WTC11 (cell line): ENCODE results near the gene VAMP2. TPM values are rescaled to one million over a fixed set of nuclear protein-coding genes. Genes with fewer than 3 reads are reported as not detected.

Experiments used
- FOXK1 ChIP-seq: sonication (generic); formaldehyde crosslinking; IDR thresholded peaks from 2 replicates; pipeline ENCODE4 v1.8.0; 2022; ENCODE audit warnings: mild to moderate bottlenecking, moderate library complexity, missing genetic modification reagents
- GTF2I ChIP-seq: fragments of 250-450 bp; sonication (Bioruptor Pico); conservative IDR thresholded peaks from 2 replicates; pipeline ENCODE4 v1.4.0; 2021; ENCODE audit warnings: mild to moderate bottlenecking
- TCF7 ChIP-seq: sonication (generic); formaldehyde crosslinking; IDR thresholded peaks from 2 replicates; pipeline ENCODE4 v1.8.0; 2022; ENCODE audit warnings: mild to moderate bottlenecking, low read depth, missing genetic modification reagents, moderate library complexity
- ZNF219 ChIP-seq: sonication (generic); formaldehyde crosslinking; IDR thresholded peaks from 2 replicates; pipeline ENCODE4 v1.8.0; 2023; ENCODE audit warnings: missing genetic modification reagents, mild to moderate bottlenecking, borderline replicate concordance
- ZNF232 ChIP-seq: sonication (generic); formaldehyde crosslinking; IDR thresholded peaks from 2 replicates; pipeline ENCODE4 v1.8.0; 2022; ENCODE audit warnings: mild to moderate bottlenecking, missing genetic modification reagents
- ZNF263 ChIP-seq: sonication (generic); formaldehyde crosslinking; IDR thresholded peaks from 2 replicates; pipeline ENCODE4 v1.8.1; 2022; ENCODE audit warnings: low read depth, mild to moderate bottlenecking, moderate library complexity, missing genetic modification reagents
- ZNF416 ChIP-seq: fragments of 250-450 bp; sonication (Bioruptor Pico); IDR thresholded peaks from 2 replicates; pipeline ENCODE4 v1.9.0; 2021; ENCODE audit warnings: mild to moderate bottlenecking, inconsistent platforms
- total RNA-seq: library from RNA; stranded (reverse); gene quantifications from 3 replicates; pipeline ENCODE4 v1.2.3, GENCODE V29; 2021
- TF ChIP-seq, protein P1 (sequence below): sonication (generic); formaldehyde crosslinking; IDR thresholded peaks from 2 replicates; pipeline ENCODE4 v1.8.0; 2023; ENCODE audit warnings: missing genetic modification reagents, mild to moderate bottlenecking, borderline replicate concordance
- TF ChIP-seq, protein P2 (sequence below): sonication (generic); formaldehyde crosslinking; IDR thresholded peaks from 2 replicates; pipeline ENCODE4 v1.8.0; 2022; ENCODE audit warnings: mild to moderate bottlenecking, missing genetic modification reagents
- TF ChIP-seq, protein P3 (sequence below): fragments of 250-450 bp; sonication (Bioruptor Pico); conservative IDR thresholded peaks from 2 replicates; pipeline ENCODE4 v1.9.0; 2021; ENCODE audit warnings: mild to moderate bottlenecking
- TF ChIP-seq, protein P4 (sequence below): fragments of 200-600 bp; IDR thresholded peaks from 2 replicates; pipeline ENCODE4 v1.8.0; 2022; ENCODE audit warnings: antibody characterized with exemption
- TF ChIP-seq, protein P5 (sequence below): sonication (generic); formaldehyde crosslinking; IDR thresholded peaks from 2 replicates; pipeline ENCODE4 v1.8.1; 2023; ENCODE audit warnings: mild to moderate bottlenecking, missing genetic modification reagents, moderate library complexity
- TF ChIP-seq, protein P6 (sequence below): sonication (generic); formaldehyde crosslinking; IDR thresholded peaks from 2 replicates; pipeline ENCODE4 v1.8.1; 2023; ENCODE audit warnings: mild to moderate bottlenecking, missing genetic modification reagents, moderate library complexity

VAMP2 gene
- total RNA-seq, 1 experiment from 2014 or later: 27.4 TPM

DNA sequence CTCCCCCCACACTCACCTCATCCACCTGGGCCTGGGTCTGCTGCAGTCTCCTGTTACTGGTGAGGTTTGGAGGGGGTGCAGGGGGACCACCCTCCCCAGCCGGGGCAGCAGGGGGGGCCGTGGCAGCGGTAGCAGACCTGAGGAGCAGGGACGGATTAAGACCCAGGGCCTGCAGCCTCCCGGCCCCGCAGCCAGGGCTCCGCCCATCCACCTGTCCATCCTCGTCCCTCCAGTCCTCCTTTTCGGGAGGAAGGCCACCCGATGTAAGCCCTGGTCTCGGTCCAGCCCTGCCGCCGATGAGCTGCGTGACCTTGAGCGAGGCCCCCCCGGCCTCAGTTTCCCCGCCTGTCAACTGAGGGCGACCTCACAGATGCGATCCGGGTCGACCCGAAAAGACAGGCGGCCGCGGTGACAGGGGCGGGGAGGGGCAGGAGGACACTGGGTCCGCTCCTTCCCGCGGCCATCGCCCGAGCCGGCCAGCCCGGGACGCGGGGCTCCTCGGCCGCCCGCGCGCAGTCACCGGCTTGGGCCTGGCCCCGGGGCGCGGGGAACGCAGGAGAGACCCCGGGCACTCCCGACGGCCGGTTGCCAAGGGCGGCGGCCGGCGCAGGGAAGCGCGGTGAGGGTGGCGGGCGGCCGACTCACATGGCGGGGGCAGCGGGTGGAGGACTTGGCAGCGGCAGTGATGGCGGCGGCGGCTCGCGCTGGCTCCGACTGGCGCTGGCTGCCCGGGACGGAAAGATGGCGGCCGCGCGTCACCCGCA, at the start of gene VAMP2 (continued):
- TF ChIP-seq, protein P1, sequence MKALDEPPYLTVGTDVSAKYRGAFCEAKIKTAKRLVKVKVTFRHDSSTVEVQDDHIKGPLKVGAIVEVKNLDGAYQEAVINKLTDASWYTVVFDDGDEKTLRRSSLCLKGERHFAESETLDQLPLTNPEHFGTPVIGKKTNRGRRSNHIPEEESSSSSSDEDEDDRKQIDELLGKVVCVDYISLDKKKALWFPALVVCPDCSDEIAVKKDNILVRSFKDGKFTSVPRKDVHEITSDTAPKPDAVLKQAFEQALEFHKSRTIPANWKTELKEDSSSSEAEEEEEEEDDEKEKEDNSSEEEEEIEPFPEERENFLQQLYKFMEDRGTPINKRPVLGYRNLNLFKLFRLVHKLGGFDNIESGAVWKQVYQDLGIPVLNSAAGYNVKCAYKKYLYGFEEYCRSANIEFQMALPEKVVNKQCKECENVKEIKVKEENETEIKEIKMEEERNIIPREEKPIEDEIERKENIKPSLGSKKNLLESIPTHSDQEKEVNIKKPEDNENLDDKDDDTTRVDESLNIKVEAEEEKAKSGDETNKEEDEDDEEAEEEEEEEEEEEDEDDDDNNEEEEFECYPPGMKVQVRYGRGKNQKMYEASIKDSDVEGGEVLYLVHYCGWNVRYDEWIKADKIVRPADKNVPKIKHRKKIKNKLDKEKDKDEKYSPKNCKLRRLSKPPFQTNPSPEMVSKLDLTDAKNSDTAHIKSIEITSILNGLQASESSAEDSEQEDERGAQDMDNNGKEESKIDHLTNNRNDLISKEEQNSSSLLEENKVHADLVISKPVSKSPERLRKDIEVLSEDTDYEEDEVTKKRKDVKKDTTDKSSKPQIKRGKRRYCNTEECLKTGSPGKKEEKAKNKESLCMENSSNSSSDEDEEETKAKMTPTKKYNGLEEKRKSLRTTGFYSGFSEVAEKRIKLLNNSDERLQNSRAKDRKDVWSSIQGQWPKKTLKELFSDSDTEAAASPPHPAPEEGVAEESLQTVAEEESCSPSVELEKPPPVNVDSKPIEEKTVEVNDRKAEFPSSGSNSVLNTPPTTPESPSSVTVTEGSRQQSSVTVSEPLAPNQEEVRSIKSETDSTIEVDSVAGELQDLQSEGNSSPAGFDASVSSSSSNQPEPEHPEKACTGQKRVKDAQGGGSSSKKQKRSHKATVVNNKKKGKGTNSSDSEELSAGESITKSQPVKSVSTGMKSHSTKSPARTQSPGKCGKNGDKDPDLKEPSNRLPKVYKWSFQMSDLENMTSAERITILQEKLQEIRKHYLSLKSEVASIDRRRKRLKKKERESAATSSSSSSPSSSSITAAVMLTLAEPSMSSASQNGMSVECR (CRISPR knock-in tag): peak; percentile 59; the same call in 1 of the 2 replicates
- no peak for TF ChIP-seq ZNF232
- TF ChIP-seq, protein P2, sequence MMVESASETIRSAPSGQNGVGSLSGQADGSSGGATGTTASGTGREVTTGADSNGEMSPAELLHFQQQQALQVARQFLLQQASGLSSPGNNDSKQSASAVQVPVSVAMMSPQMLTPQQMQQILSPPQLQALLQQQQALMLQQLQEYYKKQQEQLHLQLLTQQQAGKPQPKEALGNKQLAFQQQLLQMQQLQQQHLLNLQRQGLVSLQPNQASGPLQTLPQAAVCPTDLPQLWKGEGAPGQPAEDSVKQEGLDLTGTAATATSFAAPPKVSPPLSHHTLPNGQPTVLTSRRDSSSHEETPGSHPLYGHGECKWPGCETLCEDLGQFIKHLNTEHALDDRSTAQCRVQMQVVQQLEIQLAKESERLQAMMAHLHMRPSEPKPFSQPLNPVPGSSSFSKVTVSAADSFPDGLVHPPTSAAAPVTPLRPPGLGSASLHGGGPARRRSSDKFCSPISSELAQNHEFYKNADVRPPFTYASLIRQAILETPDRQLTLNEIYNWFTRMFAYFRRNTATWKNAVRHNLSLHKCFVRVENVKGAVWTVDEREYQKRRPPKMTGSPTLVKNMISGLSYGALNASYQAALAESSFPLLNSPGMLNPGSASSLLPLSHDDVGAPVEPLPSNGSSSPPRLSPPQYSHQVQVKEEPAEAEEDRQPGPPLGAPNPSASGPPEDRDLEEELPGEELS (CRISPR knock-in tag): peak; percentile 32; the same call in 1 of the 2 replicates
- peak; percentile 80; the same call in 1 of the 2 replicates for TF ChIP-seq TCF7 (CRISPR knock-in tag)
- TF ChIP-seq, protein P3, sequence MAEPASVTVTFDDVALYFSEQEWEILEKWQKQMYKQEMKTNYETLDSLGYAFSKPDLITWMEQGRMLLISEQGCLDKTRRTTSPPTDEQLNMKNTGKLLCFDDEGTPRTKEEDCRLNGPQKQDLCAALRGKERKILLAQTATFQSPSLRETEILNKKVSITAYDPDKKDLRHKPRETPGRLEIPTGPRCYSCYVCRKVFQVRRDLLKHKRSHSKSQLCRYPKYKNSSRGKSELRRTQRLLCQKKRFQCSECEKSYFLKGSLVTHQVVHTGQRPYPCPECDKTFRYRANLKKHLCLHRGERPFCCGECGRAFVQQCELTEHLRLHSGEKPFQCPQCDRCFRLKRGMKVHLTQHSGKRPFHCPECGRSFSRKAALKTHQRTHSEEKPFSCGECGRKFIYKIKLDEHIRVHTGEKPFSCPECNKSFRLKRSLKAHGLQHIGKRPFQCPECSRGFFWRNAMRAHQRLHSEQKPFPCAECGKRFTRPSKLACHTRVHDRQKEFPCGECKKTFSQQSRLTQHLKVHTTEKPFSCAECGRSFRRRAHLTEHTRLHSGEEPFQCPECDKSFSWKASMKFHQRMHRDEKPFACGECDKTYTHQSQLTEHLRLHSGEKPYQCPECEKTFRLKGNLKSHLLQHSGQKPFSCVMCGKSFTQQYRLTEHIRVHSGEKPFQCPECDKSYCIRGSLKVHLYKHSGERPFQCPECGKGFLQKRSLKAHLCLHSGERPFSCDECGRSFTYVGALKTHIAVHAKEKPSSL: no peak
- TF ChIP-seq, protein P4, sequence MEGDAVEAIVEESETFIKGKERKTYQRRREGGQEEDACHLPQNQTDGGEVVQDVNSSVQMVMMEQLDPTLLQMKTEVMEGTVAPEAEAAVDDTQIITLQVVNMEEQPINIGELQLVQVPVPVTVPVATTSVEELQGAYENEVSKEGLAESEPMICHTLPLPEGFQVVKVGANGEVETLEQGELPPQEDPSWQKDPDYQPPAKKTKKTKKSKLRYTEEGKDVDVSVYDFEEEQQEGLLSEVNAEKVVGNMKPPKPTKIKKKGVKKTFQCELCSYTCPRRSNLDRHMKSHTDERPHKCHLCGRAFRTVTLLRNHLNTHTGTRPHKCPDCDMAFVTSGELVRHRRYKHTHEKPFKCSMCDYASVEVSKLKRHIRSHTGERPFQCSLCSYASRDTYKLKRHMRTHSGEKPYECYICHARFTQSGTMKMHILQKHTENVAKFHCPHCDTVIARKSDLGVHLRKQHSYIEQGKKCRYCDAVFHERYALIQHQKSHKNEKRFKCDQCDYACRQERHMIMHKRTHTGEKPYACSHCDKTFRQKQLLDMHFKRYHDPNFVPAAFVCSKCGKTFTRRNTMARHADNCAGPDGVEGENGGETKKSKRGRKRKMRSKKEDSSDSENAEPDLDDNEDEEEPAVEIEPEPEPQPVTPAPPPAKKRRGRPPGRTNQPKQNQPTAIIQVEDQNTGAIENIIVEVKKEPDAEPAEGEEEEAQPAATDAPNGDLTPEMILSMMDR: no peak
- TF ChIP-seq, protein P5, sequence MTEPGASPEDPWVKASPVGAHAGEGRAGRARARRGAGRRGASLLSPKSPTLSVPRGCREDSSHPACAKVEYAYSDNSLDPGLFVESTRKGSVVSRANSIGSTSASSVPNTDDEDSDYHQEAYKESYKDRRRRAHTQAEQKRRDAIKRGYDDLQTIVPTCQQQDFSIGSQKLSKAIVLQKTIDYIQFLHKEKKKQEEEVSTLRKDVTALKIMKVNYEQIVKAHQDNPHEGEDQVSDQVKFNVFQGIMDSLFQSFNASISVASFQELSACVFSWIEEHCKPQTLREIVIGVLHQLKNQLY: no peak
- 0 out of 2 replicates have a peak, but pooled peaks have one; percentile 56 for TF ChIP-seq FOXK1 (CRISPR knock-in tag)
- TF ChIP-seq, protein P6, sequence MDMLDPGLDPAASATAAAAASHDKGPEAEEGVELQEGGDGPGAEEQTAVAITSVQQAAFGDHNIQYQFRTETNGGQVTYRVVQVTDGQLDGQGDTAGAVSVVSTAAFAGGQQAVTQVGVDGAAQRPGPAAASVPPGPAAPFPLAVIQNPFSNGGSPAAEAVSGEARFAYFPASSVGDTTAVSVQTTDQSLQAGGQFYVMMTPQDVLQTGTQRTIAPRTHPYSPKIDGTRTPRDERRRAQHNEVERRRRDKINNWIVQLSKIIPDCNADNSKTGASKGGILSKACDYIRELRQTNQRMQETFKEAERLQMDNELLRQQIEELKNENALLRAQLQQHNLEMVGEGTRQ (CRISPR knock-in tag): no peak
- TF ChIP-seq ZNF219: 0 out of 2 replicates have a peak, but pooled peaks have one; percentile 52
- TF ChIP-seq ZNF263 (CRISPR knock-in tag): peak; percentile 61; the same call in 1 of the 2 replicates
- TF ChIP-seq GTF2I (CRISPR knock-in tag): no peak
- TF ChIP-seq ZNF416 (CRISPR knock-in tag): no peak
